Measurements from ENCODE around the gene ST8SIA2.

The ST8SIA2 gene

GRCh38 chr15:92416557-92416956 lies 22.9 kb downstream of the ST8SIA2 start:
- no peak for DNase-seq (ENCODE audit: low read depth, low spot score)
- no peaks in the 10 kb centered on the region for H3K9me3 ChIP-seq (ENCODE audit: low read depth, low read length)
- H3K27ac ChIP-seq: no peak overlapping the region
- no peaks in the 10 kb centered on the region for H3K36me3 ChIP-seq (ENCODE audit: insufficient read depth, low read length)
- no peak overlapping the region for H3K4me3 ChIP-seq
- TF ChIP-seq FOXP2 (optimal IDR thresholded peaks at IDR 0.05; ENCODE audit: control extremely low read depth, extremely low read length, insufficient read depth): no peak
- no peak for TF ChIP-seq POLR2AphosphoS5 (IDR thresholded peaks at IDR 0.05; ENCODE audit: borderline replicate concordance, low read depth, low read length)
- TF ChIP-seq EZH2 (IDR thresholded peaks at IDR 0.05): no peak
- H3K9ac ChIP-seq (ENCODE audit: insufficient read length): no peak overlapping the region

- DNase-seq (ENCODE audit: low read depth, low spot score): no peak
- H3K27ac ChIP-seq: no peak overlapping the region
- no peak overlapping the region for H3K4me3 ChIP-seq
- H3K36me3 ChIP-seq (ENCODE audit: insufficient read depth, low read length): no peaks in the 10 kb centered on the region
- no peaks in the 10 kb centered on the region for H3K9me3 ChIP-seq (ENCODE audit: low read depth, low read length)
- no peak overlapping the region for H3K9ac ChIP-seq (ENCODE audit: insufficient read length)
- TF ChIP-seq POLR2AphosphoS5 (IDR thresholded peaks at IDR 0.05; ENCODE audit: borderline replicate concordance, low read depth, low read length) (no peak), EZH2 (IDR thresholded peaks at IDR 0.05) (no peak), FOXP2 (optimal IDR thresholded peaks at IDR 0.05; ENCODE audit: control extremely low read depth, extremely low read length, insufficient read depth) (no peak)
Measured at GRCh38 chr15:92417716-92418115, 24.0 kb downstream of the ST8SIA2 start.

- no peak for TF ChIP-seq EZH2 (IDR thresholded peaks at IDR 0.05)
- TF ChIP-seq POLR2AphosphoS5 (IDR thresholded peaks at IDR 0.05; ENCODE audit: borderline replicate concordance, low read depth, low read length): no peak
- no peak for TF ChIP-seq FOXP2 (optimal IDR thresholded peaks at IDR 0.05; ENCODE audit: control extremely low read depth, extremely low read length, insufficient read depth)
- Histone ChIP-seq H3K36me3 (ENCODE audit: insufficient read depth, low read length) (no peaks in the 10 kb centered on the region), H3K9ac (ENCODE audit: insufficient read length) (no peak overlapping the region), H3K4me3 (no peak overlapping the region), H3K27ac (no peak overlapping the region), H3K9me3 (ENCODE audit: low read depth, low read length) (no peaks in the 10 kb centered on the region)
- no peak for DNase-seq (ENCODE audit: low read depth, low spot score)
Measured at GRCh38 chr15:92418864-92419263, 25.2 kb downstream of the ST8SIA2 start.

GRCh38 chr15:92421976-92422375 lies 28.3 kb downstream of the ST8SIA2 start:
- TF ChIP-seq FOXP2 (optimal IDR thresholded peaks at IDR 0.05; ENCODE audit: control extremely low read depth, extremely low read length, insufficient read depth) (no peak), POLR2AphosphoS5 (IDR thresholded peaks at IDR 0.05; ENCODE audit: borderline replicate concordance, low read depth, low read length) (no peak), EZH2 (IDR thresholded peaks at IDR 0.05) (no peak)

GRCh38 chr15:92425578-92426225 lies 32.0 kb downstream of the ST8SIA2 start:
- H3K9me3 ChIP-seq (ENCODE audit: low read depth, low read length): no peaks in the 10 kb centered on the region
- H3K4me3 ChIP-seq: no peak overlapping the region
- no peak for TF ChIP-seq POLR2AphosphoS5 (IDR thresholded peaks at IDR 0.05; ENCODE audit: borderline replicate concordance, low read depth, low read length)
- no peak for TF ChIP-seq FOXP2 (optimal IDR thresholded peaks at IDR 0.05; ENCODE audit: control extremely low read depth, extremely low read length, insufficient read depth)
- TF ChIP-seq EZH2 (IDR thresholded peaks at IDR 0.05): no peak
- no peaks in the 10 kb centered on the region for H3K36me3 ChIP-seq (ENCODE audit: insufficient read depth, low read length)
- H3K9ac ChIP-seq (ENCODE audit: insufficient read length): no peak overlapping the region
- no peak overlapping the region for H3K27ac ChIP-seq
- no peak for DNase-seq (ENCODE audit: low read depth, low spot score)

More at GRCh38 chr15:92421976-92422375, 28.3 kb downstream of the ST8SIA2 start:
- no peaks in the 10 kb centered on the region for H3K36me3 ChIP-seq (ENCODE audit: insufficient read depth, low read length)
- no peak overlapping the region for H3K4me3 ChIP-seq
- no peak for DNase-seq (ENCODE audit: low read depth, low spot score)
- no peak overlapping the region for H3K27ac ChIP-seq
- no peak overlapping the region for H3K9ac ChIP-seq (ENCODE audit: insufficient read length)
- H3K9me3 ChIP-seq (ENCODE audit: low read depth, low read length): no peaks in the 10 kb centered on the region

GRCh38 chr15:92429378-92430068 lies 35.8 kb downstream of the ST8SIA2 start:
- TF ChIP-seq EZH2 (IDR thresholded peaks at IDR 0.05) (no peak), FOXP2 (optimal IDR thresholded peaks at IDR 0.05; ENCODE audit: control extremely low read depth, extremely low read length, insufficient read depth) (no peak), POLR2AphosphoS5 (IDR thresholded peaks at IDR 0.05; ENCODE audit: borderline replicate concordance, low read depth, low read length) (no peak)
- Histone ChIP-seq H3K27ac (no peak overlapping the region), H3K36me3 (ENCODE audit: insufficient read depth, low read length) (no peaks in the 10 kb centered on the region), H3K9me3 (ENCODE audit: low read depth, low read length) (no peaks in the 10 kb centered on the region), H3K4me3 (no peak overlapping the region), H3K9ac (ENCODE audit: insufficient read length) (no peak overlapping the region)
- DNase-seq (ENCODE audit: low read depth, low spot score): peak; percentile 40

- no peak for TF ChIP-seq POLR2AphosphoS5 (IDR thresholded peaks at IDR 0.05; ENCODE audit: borderline replicate concordance, low read depth, low read length)
- no peak for TF ChIP-seq FOXP2 (optimal IDR thresholded peaks at IDR 0.05; ENCODE audit: control extremely low read depth, extremely low read length, insufficient read depth)
- TF ChIP-seq EZH2 (IDR thresholded peaks at IDR 0.05): no peak
- no peak overlapping the region for H3K4me3 ChIP-seq
- no peak for DNase-seq (ENCODE audit: low read depth, low spot score)
Measured at GRCh38 chr15:92430069-92430440, 36.4 kb downstream of the ST8SIA2 start.

GRCh38 chr15:92435145-92435544 lies 41.5 kb downstream of the ST8SIA2 start:
- Histone ChIP-seq H3K4me3 (no peak overlapping the region), H3K27ac (no peak overlapping the region), H3K36me3 (ENCODE audit: insufficient read depth, low read length) (no peaks in the 10 kb centered on the region), H3K9ac (ENCODE audit: insufficient read length) (no peak overlapping the region), H3K9me3 (ENCODE audit: low read depth, low read length) (no peaks in the 10 kb centered on the region)
- TF ChIP-seq POLR2AphosphoS5 (IDR thresholded peaks at IDR 0.05; ENCODE audit: borderline replicate concordance, low read depth, low read length) (no peak), EZH2 (IDR thresholded peaks at IDR 0.05) (no peak), FOXP2 (optimal IDR thresholded peaks at IDR 0.05; ENCODE audit: control extremely low read depth, extremely low read length, insufficient read depth) (no peak)
- no peak for DNase-seq (ENCODE audit: low read depth, low spot score)

More at GRCh38 chr15:92430069-92430440, 36.4 kb downstream of the ST8SIA2 start:
- Histone ChIP-seq H3K9me3 (ENCODE audit: low read depth, low read length) (no peaks in the 10 kb centered on the region), H3K27ac (no peak overlapping the region), H3K9ac (ENCODE audit: insufficient read length) (no peak overlapping the region), H3K36me3 (ENCODE audit: insufficient read depth, low read length) (no peaks in the 10 kb centered on the region)

Measured in SK-N-MC (cell line).